HG02763 (cell line): ENCODE results near the gene CDCA3.

ENCODE experiments used
- ATAC-seq: cut with Tn5 transposase; IDR thresholded peaks from one replicate; pipeline ENCODE4 v1.9.1; 2021; ENCODE audit warnings: mild to moderate bottlenecking, moderate library complexity; ENCODE audit not compliant: unreplicated experiment

Gene CDCA3

DNA sequence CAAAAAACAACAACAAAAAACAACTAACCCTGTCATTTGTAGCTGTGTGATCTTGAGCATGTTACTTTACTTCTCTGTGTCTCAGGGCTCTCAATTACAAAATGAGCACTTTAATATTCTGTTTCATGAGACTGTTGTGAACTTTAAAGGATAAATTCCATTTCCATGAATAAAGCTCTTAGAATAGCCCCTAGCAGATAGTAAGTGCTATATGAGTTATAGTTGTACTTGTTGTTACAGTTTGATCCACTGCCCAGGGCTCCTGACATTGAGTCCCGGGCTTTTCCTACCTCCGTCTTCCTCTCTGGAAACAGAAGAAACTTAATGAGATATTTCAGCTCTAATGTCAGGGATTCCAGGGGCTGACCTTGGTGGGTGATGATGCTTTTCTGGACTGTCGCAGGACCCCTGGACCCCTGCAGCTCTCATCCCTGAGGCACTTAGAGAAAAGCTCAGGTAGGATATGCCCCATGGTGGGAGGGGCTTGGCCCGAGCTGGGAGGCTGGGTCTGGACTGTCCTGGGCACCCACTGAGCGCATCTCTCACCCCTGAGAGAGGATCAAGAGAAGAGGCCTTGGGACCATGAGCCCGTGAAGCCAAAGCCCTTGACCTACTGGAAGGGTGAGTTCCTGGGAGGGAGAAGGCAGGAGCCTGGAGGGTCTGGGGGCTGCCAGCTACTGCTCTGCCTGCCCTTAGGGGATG is 17.7 kb downstream of the CDCA3 start:
- ATAC-seq: no peak

GRCh38 chr12:6832125-6832524 is 19.0 kb downstream of the CDCA3 start:
- no peak for ATAC-seq

DNA sequence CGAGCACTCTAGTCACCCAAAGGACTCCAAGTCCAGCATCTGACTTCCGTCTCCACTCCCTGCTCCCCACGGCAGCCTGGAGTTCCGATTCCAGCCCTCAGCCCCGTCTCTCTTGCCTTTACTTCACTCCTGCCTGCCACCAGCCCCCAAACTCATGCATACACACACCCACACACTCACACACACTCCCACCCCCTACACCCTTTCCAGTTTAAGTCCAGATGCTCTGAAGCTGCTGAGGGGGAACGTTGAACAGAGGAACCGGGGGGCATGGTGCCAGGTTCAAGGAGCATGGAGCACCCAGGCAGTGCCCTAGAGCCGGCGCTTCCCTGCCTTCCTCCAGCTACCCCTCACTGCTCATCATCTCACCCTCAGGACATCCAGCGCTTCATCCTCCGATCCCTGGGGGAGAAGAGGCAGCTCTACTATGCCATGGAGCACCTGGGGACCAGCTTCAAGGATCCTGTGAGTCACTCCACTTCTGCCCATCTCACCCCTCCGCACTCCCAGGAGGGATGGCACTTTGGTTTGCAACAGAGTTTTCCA is 19.6 kb downstream of the CDCA3 start:
- no peak for ATAC-seq

DNA sequence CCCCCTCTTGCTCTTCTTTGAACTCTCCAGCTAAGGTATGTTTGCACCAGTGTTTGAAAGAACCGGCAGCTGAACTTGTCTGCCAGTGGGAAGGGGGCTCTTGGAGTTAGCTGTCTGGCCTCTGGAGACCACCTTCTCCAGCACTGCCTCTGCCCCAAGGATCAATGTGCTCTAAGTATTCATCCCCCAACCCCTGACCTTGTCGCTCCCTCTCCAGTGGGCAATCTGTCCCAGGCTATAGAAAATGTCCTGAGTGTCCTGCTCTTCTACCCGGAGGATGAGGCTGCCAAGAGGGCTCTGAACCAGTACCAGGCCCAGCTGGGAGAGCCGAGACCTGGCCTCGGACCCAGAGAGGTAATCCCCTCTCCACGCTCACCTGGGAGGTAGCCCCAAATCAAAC is 20.1 kb downstream of the CDCA3 start:
- no peak for ATAC-seq

DNA sequence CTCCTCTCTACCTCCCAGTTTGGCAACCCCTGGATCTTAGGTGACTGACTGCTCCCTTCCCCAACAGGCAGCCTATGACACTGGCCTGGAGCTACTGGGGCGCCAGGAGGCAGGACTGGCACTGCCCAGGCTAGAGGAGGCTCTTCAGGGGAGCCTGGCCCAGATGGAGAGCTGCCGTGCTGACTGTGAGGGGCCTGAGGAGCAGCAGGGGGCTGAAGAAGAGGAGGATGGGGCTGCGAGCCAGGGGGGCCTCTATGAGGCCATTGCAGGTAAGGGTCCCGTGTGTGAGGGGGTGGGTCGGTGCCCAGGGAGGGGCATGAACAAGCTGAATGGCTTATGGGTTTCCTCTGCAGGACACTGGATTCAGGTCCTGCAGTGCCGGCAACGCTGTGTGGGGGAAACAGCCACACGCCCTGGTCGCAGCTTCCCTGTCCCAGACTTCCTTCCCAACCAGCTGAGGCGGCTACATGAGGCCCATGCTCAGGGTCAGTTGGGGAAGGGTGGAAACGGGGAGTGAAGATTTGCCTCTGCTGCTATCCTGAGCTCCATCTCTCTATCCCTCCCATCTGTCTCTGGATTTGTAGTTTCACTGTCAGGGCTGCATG is 20.7 kb downstream of the CDCA3 start:
- no peak for ATAC-seq

DNA sequence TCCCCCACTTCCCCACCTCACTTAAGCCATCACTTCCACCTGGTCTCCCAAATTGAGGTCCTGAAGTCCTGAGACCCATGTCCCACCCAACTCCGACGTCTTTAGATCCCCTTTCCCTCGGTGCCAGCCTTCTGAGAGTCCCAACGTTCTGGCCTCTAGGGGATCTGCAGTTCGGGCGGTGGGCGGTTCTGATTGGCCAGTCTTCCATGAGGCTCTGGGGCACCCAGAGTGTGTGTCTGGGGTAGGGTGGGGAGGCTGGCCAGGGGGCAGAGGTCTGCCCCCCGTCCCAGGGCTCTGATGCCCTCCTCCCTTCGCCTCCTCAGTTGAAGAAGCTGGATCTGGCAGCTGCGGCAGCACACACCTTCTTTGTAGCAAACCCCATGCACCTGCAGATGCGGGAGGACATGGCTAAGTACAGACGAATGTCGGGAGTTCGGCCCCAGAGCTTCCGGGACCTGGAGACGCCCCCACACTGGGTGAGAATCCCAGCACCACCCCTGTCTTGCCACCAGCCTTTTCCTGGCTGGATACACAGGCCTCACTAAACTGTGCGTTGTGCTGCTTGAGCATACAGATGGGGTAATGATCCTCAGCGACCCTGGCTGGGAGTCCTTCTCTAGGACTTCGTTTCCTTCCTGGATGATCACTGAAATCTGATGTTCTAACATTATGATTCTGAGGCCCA is 21.4 kb downstream of the CDCA3 start:
- ATAC-seq: no peak

DNA sequence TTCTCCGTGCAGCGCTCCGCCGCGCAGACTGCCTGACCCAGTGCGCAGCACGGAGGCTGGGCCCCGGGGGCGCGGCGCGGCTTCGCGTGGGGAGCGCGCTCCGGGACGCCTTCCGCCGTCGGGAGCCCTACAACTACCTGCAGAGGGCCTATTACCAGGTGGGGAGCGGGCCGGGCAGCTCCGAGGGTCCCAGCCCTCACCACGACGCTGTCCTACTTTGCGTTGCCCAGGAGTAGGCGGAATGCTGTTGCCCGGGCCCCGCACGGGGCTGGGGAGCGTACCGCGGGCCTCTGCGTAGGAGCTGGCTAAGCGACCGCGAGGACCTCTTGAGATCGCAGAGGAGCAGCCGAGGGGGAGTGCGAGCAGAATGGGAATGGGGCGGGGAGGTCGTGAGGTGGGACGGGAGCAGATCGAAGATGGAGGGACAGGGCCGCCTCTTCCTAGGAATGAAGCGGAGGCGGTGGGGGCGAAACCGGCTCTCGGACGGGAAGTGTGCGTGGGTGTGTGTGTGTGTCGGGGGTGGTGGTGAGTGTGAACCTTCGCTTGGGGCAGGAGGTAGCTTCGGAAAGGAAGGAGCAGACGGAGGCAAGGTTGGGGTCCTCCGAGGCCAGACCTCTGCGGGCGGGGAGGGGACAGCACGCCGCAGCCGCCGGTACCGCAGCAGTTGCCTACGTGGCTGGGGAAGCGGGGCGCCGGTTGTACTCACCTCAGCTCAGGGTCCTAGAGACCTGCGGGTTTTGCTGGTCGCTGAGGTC is 22.1 kb downstream of the CDCA3 start:
- ATAC-seq: no peak

DNA sequence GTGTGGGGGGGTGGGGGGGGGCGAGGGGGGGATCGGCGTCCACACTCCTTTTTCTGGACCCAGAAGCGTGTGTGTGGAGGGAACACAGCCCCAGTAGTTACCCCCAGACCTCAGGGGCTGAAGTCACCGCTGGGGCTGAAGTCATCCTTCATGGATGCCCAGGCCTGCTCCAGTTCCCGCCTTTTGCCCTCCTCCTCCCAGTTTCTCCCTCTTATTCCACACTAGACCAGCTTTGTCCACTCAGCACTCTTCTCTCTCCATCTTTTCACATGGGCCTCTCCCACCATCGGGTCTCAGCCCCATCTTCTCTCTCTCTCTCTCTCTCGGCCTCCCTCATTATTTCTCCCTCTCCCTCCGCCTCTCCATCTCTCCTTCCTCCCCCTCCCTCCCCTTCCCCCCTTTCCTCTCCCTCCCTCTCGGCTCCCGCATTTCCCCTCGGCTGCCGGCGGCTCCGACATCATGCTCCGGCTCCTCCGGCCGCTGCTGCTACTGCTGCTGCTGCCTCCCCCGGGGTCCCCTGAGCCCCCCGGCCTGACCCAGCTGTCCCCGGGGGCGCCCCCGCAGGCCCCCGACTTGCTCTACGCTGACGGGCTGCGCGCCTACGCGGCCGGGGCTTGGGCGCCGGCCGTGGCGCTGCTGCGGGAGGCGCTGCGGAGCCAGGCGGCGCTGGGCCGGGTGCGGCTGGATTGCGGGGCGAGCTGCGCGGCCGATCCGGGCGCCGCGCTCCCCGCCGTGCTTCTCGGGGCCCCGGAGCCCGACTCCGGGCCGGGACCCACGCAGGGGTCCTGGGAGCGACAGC is 22.9 kb downstream of the CDCA3 start, which contains the start of gene P3H3:
Gene P3H3, plus strand, starts transcription at position 426 of the 799 bp plus-strand sequence. Its CDS starts 34 bp downstream, at position 460.
- ATAC-seq: no peak

DNA sequence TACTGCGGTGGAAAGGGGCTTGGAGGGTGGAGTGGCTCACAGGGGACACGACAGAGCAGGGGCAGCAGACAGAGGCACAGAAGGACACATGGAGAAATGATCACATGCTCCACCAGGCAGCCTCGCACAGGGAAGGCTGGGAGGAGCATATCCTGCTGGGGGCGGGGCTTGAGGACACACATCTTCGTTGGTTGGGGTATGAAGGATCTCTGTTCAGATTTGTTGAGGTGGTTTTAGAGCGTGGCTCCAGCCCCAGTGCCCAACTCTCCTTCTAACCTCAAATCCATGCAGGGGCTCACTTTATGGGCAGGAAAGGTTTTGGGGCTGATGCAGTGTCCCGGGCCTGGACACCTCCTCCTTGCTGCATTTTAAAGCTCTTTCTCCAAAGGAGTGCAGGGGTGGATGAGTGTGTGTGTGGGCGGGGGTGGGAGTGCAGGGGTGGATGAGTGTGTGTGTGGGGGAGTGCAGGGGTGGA is 23.6 kb downstream of the CDCA3 start:
- ATAC-seq: no peak

GRCh38 chr12:6826734-6827436 is 24.2 kb downstream of the CDCA3 start:
- ATAC-seq: no peak

- ATAC-seq: no peak
Measured at GRCh38 chr12:6826125-6826733, 24.9 kb downstream of the CDCA3 start.

DNA sequence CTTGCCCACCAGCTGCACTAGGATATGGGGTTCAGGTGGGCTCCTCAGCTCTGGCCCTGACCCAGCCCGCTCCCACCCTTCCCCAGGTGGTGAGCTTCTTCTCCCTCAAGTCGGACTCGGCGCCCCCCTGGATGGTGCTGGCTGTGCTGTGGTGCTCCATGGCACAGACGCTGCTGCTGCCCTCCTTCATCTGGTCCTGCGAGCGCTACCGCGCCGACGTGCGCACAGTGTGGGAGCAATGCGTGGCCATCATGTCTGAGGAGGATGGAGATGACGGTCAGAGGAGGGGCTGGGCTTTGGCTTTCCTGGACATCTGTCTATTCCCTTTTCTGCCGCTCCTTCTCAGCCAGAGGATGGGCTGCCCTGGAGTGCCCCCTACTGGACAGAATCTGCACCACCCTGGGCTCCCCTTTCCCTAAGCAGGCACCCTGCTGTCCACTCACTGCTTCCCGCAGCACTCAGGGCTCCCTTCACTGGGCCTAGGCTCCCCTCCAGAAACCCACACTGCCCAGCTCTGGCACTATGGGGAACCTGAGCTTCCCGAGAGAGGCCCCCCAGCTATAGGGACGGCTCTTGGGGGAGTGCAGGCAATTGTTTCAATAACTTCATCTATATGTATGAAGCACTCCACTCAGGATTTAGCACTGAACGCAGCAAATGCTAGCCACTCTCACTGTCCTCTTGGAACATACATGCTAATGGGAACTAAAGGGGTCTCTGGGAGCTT is 25.5 kb downstream of the CDCA3 start:
- ATAC-seq: no peak

DNA sequence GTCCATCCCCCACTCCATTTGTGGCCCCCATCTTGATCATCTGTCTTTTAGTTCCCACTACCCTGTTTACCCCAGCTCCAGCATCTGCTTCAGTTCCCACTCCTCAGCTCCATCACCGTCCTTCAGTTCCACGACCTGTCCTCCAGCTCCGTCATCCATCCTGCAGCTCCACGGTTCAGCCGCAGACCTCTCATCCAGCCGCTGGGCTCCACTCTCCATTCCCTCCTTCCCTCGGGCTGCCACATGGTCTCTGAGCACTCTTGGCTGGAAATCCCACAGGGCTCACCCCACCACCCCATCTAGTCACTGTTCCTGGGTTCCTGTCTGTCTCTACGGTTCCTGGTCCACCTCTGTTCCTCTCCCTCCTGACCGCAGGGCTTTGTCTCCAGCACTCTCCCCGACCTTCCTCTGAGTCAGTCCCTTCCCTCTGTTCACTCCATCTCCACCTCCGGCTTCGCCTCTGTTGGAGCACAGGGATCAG is 26.1 kb downstream of the CDCA3 start:
- ATAC-seq: no peak

- ATAC-seq: no peak
Measured at GRCh38 chr12:6824085-6824775, 26.9 kb downstream of the CDCA3 start.

DNA sequence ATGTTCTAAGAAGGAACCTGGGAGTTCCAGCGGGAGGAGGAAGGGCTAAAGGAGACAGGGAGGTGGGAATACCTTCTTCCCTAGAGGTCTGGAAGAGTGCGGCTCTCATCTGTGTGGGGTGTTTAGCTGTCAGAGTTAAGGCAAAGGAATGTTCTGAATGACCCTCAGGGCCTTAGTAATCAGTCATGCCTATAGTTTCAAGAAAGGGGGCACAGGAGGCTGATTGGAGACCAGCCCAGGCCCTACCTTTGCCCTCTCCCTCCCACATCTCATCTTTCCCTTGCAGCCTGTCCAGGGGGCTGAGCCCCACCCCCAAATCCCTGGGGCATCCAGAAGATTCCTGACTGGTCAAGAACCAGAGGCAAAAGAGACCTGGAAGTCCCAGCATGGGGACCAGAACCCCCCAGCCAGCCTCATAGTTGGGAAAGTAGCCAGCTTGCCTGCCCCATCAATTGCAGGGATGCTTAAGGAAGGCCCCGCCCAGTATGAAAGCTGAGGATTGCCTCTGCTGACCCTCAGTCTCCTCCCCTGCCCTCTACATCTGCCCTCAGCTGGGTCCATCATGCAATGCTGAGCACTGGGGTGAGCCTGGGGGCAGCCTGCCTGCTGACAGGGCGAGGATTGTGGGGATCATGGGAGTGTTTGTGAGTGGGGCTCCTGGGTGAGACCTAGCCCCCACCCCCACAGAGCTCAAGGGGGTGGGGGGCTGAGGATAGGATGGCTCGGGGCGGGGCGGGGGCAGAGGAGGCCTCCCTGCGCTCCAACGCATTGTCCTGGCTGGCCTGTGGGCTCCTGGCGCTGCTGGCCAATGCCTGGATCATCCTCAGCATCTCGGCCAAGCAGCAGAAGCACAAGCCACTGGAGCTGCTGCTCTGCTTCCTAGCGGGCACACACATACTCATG is 27.7 kb downstream of the CDCA3 start:
- no peak for ATAC-seq

DNA sequence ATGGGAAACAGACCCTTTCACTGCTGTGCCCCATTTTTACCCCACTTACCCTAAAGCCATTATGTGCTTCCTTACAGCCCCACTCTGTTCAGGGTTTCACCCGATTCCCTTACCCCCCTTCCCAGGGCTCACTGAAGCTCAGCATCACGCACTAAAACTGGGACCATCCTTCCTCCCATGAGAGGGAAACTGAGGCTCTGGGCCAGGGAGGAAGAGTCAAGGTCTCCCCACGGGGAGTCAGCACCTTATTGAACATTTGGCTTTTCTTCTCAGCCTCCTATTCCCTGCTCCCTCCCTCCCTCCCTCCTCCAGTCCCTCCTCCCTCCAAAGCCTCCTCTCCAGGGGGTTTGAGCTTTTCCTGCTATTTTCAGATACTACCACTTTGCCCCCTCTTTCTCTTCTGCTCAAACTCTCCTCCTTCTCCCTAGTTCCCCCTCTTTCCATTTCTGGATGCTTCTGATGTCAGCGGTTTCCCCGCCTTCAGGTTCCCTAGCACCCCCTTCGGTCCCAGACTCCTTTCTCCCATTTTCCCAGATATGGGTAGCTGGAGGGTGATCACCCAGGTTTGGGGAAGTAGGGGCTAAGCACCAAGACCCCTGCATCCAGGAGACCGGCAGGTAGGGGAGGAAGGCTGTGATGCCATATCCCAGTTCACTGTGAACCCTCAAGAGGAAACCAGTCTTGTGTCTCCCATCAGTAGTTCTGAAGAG is 28.5 kb downstream of the CDCA3 start:
- ATAC-seq: no peak
